HL-60/S4 (cell line): ENCODE results near the gene TMEM141.

Source experiments
- in situ Hi-C: fragments of 300-500 bp; cut with MboI; formaldehyde crosslinking; loops from 2 replicates; pipeline ENCODE4 v1.14.3; 2022; ENCODE audit warnings: low sequenced_read_pairs

Gene TMEM141

GRCh38 chr9:136769710-136770191, 21.4 kb upstream of the TMEM141 start:
- in situ Hi-C loops, result no loop called here

- in situ Hi-C loops, result no loop called here
These were observed 19.2 kb upstream of the TMEM141 start for GRCh38 chr9:136771907-136772415.

GRCh38 chr9:136773386-136774044, 17.6 kb upstream of the TMEM141 start:
- in situ Hi-C loops, result no loop called here

GRCh38 chr9:136774416-136775045, 16.6 kb upstream of the TMEM141 start:
- in situ Hi-C loops, result loop anchor here (25.0 kb wide), 2 partner anchors 263 to 438 kb away; partner anchors contain the start of genes ABCA2, FUT7, NDOR1 and NPDC1

- in situ Hi-C loops, result loop anchor here (25.0 kb wide), 2 partner anchors 262 to 437 kb away; partner anchors contain the start of genes ABCA2, FUT7, NDOR1 and NPDC1
These were observed 16.0 kb upstream of the TMEM141 start for GRCh38 chr9:136775191-136775590.

GRCh38 chr9:136776947-136777346, 14.2 kb upstream of the TMEM141 start:
- in situ Hi-C loops, result loop anchor here (25.0 kb wide), 2 partner anchors 260 to 435 kb away; partner anchors contain the start of genes ABCA2, FUT7, NDOR1 and NPDC1

- in situ Hi-C loops, result loop anchor here (25.0 kb wide), 2 partner anchors 260 to 435 kb away; partner anchors contain the start of genes ABCA2, FUT7, NDOR1 and NPDC1
These were observed 13.8 kb upstream of the TMEM141 start for GRCh38 chr9:136777359-136777758.

GRCh38 chr9:136779808-136780207, 11.3 kb upstream of the TMEM141 start:
- in situ Hi-C loops, result loop anchor here (25.0 kb wide), 2 partner anchors 257 to 432 kb away; partner anchors contain the start of genes ABCA2, FUT7, NDOR1 and NPDC1

GRCh38 chr9:136782452-136782851, 8.7 kb upstream of the TMEM141 start:
- in situ Hi-C loops, result loop anchor here (25.0 kb wide), 2 partner anchors 255 to 430 kb away; partner anchors contain the start of genes ABCA2, FUT7, NDOR1 and NPDC1

DNA sequence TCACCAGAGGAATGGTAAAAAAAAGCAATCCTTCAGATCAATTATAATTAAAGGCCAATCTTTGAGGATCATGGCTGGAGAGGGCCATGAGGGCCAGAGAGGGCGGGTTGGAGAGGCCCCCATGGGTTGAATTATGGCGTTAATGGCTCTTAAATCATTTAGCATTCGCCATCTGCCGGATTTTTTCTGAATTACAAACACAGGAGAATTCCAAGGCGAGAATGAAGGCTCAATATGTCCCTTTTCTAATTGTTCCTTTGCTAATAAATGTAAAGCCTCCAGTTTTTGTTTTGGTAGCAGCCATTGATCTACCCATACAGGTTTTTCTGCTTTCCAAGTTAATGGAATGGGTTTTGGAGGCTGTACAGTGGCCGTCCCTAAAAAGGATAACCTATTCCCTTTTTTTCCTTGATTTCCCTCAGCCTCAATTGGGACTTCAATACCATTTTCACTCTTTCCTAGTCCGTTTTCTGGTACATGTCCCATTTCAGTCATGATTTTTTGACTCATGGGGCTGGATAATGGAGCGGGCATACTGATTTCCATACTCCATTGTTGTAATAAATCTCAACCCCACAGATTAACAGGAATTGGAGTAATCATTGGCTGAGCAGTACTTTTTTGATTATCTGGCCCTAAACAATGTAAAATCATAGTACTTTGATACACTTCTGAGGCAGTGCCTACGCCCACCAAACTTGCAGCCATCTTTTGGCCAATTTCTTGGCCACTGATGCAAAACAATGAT, 6.7 kb upstream of the TMEM141 start:
- in situ Hi-C loops, result loop anchor here (25.0 kb wide), 2 partner anchors 253 to 428 kb away; partner anchors contain the start of genes ABCA2, FUT7, NDOR1 and NPDC1

DNA sequence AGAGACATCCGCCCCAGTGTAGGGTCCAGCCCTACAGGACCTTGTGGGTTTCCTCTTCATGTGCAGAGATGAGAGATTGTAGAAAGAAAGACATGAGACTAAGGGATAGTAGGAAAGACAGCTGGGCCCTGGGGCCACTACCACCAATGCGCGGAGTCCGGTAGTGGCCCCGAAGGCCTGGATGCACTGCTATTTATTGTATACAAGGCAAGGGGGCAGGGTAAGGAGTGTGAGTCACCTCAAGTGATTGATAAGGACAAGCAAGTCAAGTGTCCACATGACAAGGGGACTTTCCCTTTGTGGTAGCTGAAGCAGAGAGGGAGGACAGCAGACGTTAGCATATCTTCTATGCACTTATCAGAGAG, 6.2 kb upstream of the TMEM141 start:
- in situ Hi-C loops, result loop anchor here (25.0 kb wide), 2 partner anchors 252 to 427 kb away; partner anchors contain the start of genes ABCA2, FUT7, NDOR1 and NPDC1

DNA sequence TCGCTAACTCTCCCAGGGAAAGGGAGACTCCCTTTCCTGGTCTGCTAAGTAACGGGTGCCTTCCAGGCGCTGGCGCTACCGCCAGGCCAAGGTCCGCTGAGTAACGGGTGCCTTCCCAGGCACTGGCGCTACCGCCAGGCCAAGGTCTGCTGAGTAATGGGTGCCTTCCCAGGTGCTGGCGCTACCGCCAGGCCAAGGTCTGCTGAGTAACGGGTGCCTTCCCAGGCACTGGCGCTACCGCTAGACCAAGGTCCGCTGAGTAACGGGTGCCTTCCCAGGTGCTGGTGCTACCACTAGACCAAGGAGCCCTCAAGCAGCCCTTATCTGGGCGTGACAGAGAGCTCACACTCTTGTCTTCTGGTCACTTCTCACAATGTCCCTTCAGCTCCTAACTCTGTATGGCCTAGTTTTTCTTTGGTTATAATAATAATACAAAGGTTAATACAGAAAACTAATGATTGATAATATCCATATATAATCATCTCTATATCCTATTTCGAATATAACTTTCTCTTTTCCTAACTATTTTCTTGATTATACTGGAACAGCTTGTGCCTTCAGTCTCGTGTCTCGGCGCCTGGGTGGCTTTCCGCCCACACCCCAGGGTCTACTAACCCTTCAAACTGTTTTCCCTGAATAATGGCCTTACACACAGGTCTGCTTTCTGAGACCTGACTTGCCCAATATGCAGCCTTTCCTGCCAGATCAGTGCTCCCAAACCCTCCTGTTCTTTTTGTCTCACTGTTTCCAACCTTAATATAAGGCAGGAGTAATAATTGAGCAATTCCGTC, 5.4 kb upstream of the TMEM141 start:
- in situ Hi-C loops, result loop anchor here (25.0 kb wide), 2 partner anchors 252 to 427 kb away; partner anchors contain the start of genes ABCA2, FUT7, NDOR1 and NPDC1

- in situ Hi-C loops, result loop anchor here (25.0 kb wide), 2 partner anchors 251 to 426 kb away; partner anchors contain the start of genes ABCA2, FUT7, NDOR1 and NPDC1
These were observed 4.7 kb upstream of the TMEM141 start for GRCh38 chr9:136786451-136786850.

DNA sequence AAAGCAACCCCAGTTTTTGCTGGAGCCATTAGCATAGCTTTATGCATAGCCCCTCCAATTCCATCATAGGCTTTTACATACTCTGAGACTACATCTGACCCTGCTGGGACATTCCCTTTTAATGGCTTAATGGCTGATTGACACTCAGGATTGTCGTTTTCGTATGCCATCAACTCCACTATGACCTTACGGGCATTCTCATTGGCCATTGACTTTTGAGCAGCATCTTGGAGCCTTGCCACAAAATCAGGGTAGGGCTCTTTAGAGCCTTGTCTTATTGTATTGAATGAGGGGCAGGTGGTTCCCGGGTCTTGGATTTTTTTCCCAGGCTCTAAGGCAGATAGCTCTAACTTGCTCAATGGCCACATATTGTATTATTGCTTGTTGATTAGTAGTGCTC, 4.2 kb upstream of the TMEM141 start:
- in situ Hi-C loops, result loop anchor here (25.0 kb wide), 2 partner anchors 250 to 425 kb away; partner anchors contain the start of genes ABCA2, FUT7, NDOR1 and NPDC1

DNA sequence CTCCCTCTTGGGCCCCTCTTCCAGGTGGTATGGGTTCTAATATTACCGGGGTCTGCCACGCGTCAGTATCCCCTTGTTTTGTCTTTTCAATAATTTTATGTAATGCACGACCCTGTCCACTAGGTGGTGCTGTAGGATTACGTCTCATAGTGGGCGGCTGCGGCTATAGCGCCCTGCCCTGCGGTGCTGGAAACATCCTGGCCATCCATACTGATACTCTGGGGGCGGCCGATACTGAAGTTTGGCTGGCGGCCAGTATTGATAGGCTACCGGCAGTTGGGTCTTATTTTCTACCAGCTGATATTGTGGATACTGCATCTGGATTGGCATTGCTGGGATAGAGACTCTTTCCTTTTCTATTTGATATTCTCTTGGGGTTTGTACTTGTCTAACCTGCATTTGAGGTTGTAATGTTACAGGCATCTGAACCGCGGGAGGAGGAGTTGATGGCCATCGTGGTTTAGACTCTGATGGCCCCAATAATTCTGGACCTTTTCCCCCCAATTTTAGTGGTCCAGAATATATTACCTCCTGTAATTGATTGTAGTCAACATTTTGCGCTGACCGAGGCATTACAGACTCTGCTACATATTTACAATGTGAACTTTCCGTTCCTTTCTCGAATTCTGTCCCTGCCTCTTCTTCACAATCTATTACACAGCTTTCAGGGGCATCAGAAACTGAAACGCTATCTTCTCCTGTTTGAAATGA, 3.3 kb upstream of the TMEM141 start:
- in situ Hi-C loops, result loop anchor here (25.0 kb wide), 2 partner anchors 249 to 424 kb away; partner anchors contain the start of genes ABCA2, FUT7, NDOR1 and NPDC1

- in situ Hi-C loops, result loop anchor here (25.0 kb wide), 2 partner anchors 248 to 423 kb away; partner anchors contain the start of genes ABCA2, FUT7, NDOR1 and NPDC1
These were observed 2.3 kb upstream of the TMEM141 start for GRCh38 chr9:136788644-136789522.

GRCh38 chr9:136789523-136789937, 1.6 kb upstream of the TMEM141 start:
- in situ Hi-C loops, result loop anchor here (25.0 kb wide), 2 partner anchors 248 to 423 kb away; partner anchors contain the start of genes ABCA2, FUT7, NDOR1 and NPDC1
